HEK293 (cell line): ENCODE results near the gene NAA20.

Experiments used
- FEZF1 ChIP-seq: fragments of 450-650 bp; formaldehyde crosslinking; IDR thresholded peaks from 2 replicates; pipeline ENCODE4 v1.5.1; 2016; ENCODE audit warnings: missing biosample characterization, missing genetic modification characterization
- KLF16 ChIP-seq: fragments of 450-650 bp; formaldehyde crosslinking; IDR thresholded peaks from 2 replicates; pipeline ENCODE4 v1.5.1; 2017; ENCODE audit warnings: missing biosample characterization, missing genetic modification characterization
- KLF9 ChIP-seq: fragments of 450-650 bp; formaldehyde crosslinking; IDR thresholded peaks from 2 replicates; pipeline ENCODE4 v1.5.1; 2016; ENCODE audit warnings: missing biosample characterization, missing genetic modification characterization, low read depth
- MZF1 ChIP-seq: fragments of 450-650 bp; formaldehyde crosslinking; IDR thresholded peaks from 2 replicates; pipeline ENCODE4 v1.5.1; 2017; ENCODE audit warnings: missing biosample characterization, missing genetic modification characterization, borderline replicate concordance
- ZBTB7A ChIP-seq: fragments of 450-650 bp; formaldehyde crosslinking; IDR thresholded peaks from 2 replicates; pipeline ENCODE4 v1.5.1; 2016; ENCODE audit warnings: low read depth, missing biosample characterization, missing genetic modification characterization
- ZFHX2 ChIP-seq: fragments of 450-650 bp; formaldehyde crosslinking; conservative IDR thresholded peaks from 2 replicates; pipeline ENCODE4 v1.5.1; 2016; ENCODE audit warnings: missing biosample characterization, missing genetic modification characterization
- ZFP41 ChIP-seq: fragments of 450-650 bp; formaldehyde crosslinking; IDR thresholded peaks from 2 replicates; pipeline ENCODE4 v1.5.1; 2016; ENCODE audit warnings: missing biosample characterization, missing genetic modification characterization, borderline replicate concordance
- ZNF10 ChIP-seq: fragments of 450-650 bp; formaldehyde crosslinking; IDR thresholded peaks from 2 replicates; pipeline ENCODE4 v1.5.1; 2017; ENCODE audit warnings: missing biosample characterization, missing genetic modification characterization
- ZNF223 ChIP-seq: fragments of 450-650 bp; formaldehyde crosslinking; IDR thresholded peaks from 2 replicates; pipeline ENCODE4 v1.5.1; 2016; ENCODE audit warnings: missing biosample characterization, missing genetic modification characterization
- ZNF248 ChIP-seq: fragments of 450-650 bp; formaldehyde crosslinking; IDR thresholded peaks from 2 replicates; pipeline ENCODE4 v1.5.1; 2017; ENCODE audit warnings: missing biosample characterization, missing genetic modification characterization
- ZNF292 ChIP-seq: fragments of 450-650 bp; formaldehyde crosslinking; IDR thresholded peaks from 2 replicates; pipeline ENCODE4 v1.5.1; 2016; ENCODE audit warnings: low read depth, missing biosample characterization, missing genetic modification characterization, borderline replicate concordance
- ZNF302 ChIP-seq: fragments of 450-650 bp; formaldehyde crosslinking; IDR thresholded peaks from 2 replicates; pipeline ENCODE4 v1.5.1; 2016; ENCODE audit warnings: missing biosample characterization, missing genetic modification characterization, low read depth
- ZNF335 ChIP-seq: fragments of 450-650 bp; formaldehyde crosslinking; conservative IDR thresholded peaks from 2 replicates; pipeline ENCODE4 v1.5.1; 2016; ENCODE audit warnings: missing biosample characterization, missing genetic modification characterization
- ZNF350 ChIP-seq: fragments of 450-650 bp; formaldehyde crosslinking; IDR thresholded peaks from 2 replicates; pipeline ENCODE4 v1.5.0; 2017; ENCODE audit warnings: missing biosample characterization, mild to moderate bottlenecking, missing genetic modification characterization
- ZNF394 ChIP-seq: fragments of 450-650 bp; formaldehyde crosslinking; IDR thresholded peaks from 2 replicates; pipeline ENCODE4 v1.5.1; 2016; ENCODE audit warnings: missing biosample characterization, missing genetic modification characterization, mild to moderate bottlenecking, moderate library complexity, borderline replicate concordance
- ZNF514 ChIP-seq: fragments of 450-650 bp; formaldehyde crosslinking; IDR thresholded peaks from 2 replicates; pipeline ENCODE4 v1.5.1; 2016; ENCODE audit warnings: missing biosample characterization, missing genetic modification characterization
- ZNF521 ChIP-seq: fragments of 450-650 bp; formaldehyde crosslinking; IDR thresholded peaks from 2 replicates; pipeline ENCODE4 v1.5.1; 2017; ENCODE audit warnings: missing biosample characterization, mild to moderate bottlenecking, missing genetic modification characterization
- ZNF549 ChIP-seq: fragments of 450-650 bp; IDR thresholded peaks from 2 replicates; pipeline ENCODE4 v1.5.1; 2018; ENCODE audit warnings: missing biosample characterization, missing genetic modification characterization, mild to moderate bottlenecking, inconsistent platforms, moderate library complexity
- ZNF561 ChIP-seq: fragments of 450-650 bp; IDR thresholded peaks from 2 replicates; pipeline ENCODE4 v1.5.1; 2018; ENCODE audit warnings: missing biosample characterization, missing genetic modification characterization, borderline replicate concordance
- ZNF596 ChIP-seq: fragments of 450-650 bp; IDR thresholded peaks from 2 replicates; pipeline ENCODE4 v1.5.0; 2018; ENCODE audit warnings: missing biosample characterization, mild to moderate bottlenecking, missing genetic modification characterization, moderate library complexity
- ZNF623 ChIP-seq: fragments of 450-650 bp; formaldehyde crosslinking; IDR thresholded peaks from 2 replicates; pipeline ENCODE4 v1.5.1; 2016; ENCODE audit warnings: missing biosample characterization, missing genetic modification characterization
- ZNF701 ChIP-seq: fragments of 450-650 bp; formaldehyde crosslinking; IDR thresholded peaks from 2 replicates; pipeline ENCODE4 v1.5.1; 2016; ENCODE audit warnings: missing biosample characterization, missing genetic modification characterization
- ZNF76 ChIP-seq: fragments of 450-650 bp; formaldehyde crosslinking; IDR thresholded peaks from 2 replicates; pipeline ENCODE4; 2016; ENCODE audit warnings: low read depth, missing biosample characterization, missing genetic modification characterization, borderline replicate concordance
- ZNF837 ChIP-seq: fragments of 450-650 bp; formaldehyde crosslinking; IDR thresholded peaks from 2 replicates; pipeline ENCODE4 v1.5.1; 2016; ENCODE audit warnings: missing biosample characterization, missing genetic modification characterization
- ZNF843 ChIP-seq: fragments of 450-650 bp; formaldehyde crosslinking; IDR thresholded peaks from 2 replicates; pipeline ENCODE4 v1.5.1; 2016; ENCODE audit warnings: missing biosample characterization, missing genetic modification characterization
- ZSCAN16 ChIP-seq: fragments of 450-650 bp; formaldehyde crosslinking; IDR thresholded peaks from 2 replicates; pipeline ENCODE4 v1.5.1; 2016; ENCODE audit warnings: missing biosample characterization, missing genetic modification characterization
- TF ChIP-seq, protein P1 (sequence below): fragments of 450-650 bp; formaldehyde crosslinking; IDR thresholded peaks from 2 replicates; pipeline ENCODE4 v1.5.1; 2016; ENCODE audit warnings: missing biosample characterization, missing genetic modification characterization
- TF ChIP-seq, protein P2 (sequence below): fragments of 450-650 bp; formaldehyde crosslinking; IDR thresholded peaks from 2 replicates; pipeline ENCODE4 v1.5.1; 2016; ENCODE audit warnings: missing biosample characterization, missing genetic modification characterization
- TF ChIP-seq, protein P3 (sequence below): fragments of 450-650 bp; IDR thresholded peaks from 2 replicates; pipeline ENCODE4 v1.5.1; 2018; ENCODE audit warnings: missing biosample characterization, mild to moderate bottlenecking, missing genetic modification characterization
- TF ChIP-seq, protein P4 (sequence below): fragments of 450-650 bp; formaldehyde crosslinking; IDR thresholded peaks from 2 replicates; pipeline ENCODE4 v1.5.1; 2016; ENCODE audit warnings: missing biosample characterization, missing genetic modification characterization
- TF ChIP-seq, protein P5 (sequence below): fragments of 450-650 bp; formaldehyde crosslinking; IDR thresholded peaks from 2 replicates; pipeline ENCODE4 v1.5.1; 2016; ENCODE audit warnings: missing biosample characterization, missing genetic modification characterization

Gene NAA20

DNA sequence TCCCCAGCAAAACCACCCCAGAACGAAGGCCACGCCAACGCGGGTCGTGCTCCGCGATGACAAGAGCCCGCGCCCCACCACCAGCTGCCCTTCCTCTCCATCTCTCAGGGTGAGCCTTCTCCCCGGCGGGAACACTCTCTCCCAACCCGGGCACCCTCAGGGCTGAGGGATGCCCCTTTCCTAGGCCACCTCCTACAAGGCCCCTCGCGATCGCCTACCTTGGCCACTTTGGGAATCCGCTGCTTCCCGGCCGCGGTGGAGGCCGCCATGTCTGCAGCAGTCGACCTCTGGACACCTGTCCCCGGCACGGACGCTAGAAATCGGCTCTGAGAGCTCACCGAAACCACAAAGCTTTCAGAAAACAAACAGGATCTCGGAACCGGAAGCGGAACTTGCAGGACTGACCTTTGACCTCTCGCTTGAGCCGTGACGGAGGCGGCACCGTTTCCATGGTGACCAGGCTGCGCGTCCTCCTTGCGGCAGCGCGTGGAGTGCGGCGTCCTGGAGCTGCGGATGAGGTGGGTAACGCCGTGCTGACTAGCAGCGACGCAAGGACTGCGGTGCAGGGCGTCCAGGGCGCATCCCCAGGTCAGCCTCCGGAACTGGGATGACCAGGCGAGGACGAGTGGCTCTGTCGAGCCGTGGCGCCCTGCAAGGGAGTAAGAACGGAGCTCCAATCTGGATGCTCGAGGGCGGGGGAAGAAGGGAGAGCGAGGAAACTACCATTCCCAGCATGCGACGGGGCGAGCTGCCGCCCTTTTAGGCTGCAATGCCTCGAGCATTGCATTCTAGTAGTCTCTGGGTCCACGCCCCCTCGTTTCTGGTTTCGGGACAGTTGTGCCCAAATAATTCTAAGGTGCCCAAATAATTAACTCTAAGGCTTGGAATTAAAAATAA, 35.2 kb downstream of the NAA20 start, which contains the start of the genes CFAP61 and CRNKL1 (continued):
- TF ChIP-seq, protein P1, sequence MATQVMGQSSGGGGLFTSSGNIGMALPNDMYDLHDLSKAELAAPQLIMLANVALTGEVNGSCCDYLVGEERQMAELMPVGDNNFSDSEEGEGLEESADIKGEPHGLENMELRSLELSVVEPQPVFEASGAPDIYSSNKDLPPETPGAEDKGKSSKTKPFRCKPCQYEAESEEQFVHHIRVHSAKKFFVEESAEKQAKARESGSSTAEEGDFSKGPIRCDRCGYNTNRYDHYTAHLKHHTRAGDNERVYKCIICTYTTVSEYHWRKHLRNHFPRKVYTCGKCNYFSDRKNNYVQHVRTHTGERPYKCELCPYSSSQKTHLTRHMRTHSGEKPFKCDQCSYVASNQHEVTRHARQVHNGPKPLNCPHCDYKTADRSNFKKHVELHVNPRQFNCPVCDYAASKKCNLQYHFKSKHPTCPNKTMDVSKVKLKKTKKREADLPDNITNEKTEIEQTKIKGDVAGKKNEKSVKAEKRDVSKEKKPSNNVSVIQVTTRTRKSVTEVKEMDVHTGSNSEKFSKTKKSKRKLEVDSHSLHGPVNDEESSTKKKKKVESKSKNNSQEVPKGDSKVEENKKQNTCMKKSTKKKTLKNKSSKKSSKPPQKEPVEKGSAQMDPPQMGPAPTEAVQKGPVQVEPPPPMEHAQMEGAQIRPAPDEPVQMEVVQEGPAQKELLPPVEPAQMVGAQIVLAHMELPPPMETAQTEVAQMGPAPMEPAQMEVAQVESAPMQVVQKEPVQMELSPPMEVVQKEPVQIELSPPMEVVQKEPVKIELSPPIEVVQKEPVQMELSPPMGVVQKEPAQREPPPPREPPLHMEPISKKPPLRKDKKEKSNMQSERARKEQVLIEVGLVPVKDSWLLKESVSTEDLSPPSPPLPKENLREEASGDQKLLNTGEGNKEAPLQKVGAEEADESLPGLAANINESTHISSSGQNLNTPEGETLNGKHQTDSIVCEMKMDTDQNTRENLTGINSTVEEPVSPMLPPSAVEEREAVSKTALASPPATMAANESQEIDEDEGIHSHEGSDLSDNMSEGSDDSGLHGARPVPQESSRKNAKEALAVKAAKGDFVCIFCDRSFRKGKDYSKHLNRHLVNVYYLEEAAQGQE (tag by site-specific recombination) = peak; percentile 6; the same call in 1 of the 2 replicates
- TF ChIP-seq KLF16 (tag by site-specific recombination) (no peak), ZBTB7A (tag by site-specific recombination) (no peak), ZNF292 (tag by site-specific recombination) (no peak), ZNF843 (tag by site-specific recombination) (no peak), ZSCAN16 (tag by site-specific recombination) (no peak), ZNF10 (tag by site-specific recombination) (no peak), ZNF302 (tag by site-specific recombination) (no peak), ZNF350 (tag by site-specific recombination) (no peak), ZNF514 (tag by site-specific recombination) (no peak), ZNF837 (tag by site-specific recombination) (no peak), ZNF596 (tag by site-specific recombination) (no peak), ZFHX2 (tag by site-specific recombination) (peak; percentile 57), KLF9 (tag by site-specific recombination) (peak; percentile 88), ZNF561 (no peak), ZNF76 (tag by site-specific recombination) (peak; percentile 94), FEZF1 (tag by site-specific recombination) (no peak), ZNF394 (no peak; the same call in 1 of the 2 replicates), ZNF335 (tag by site-specific recombination) (peak; percentile 99), ZFP41 (tag by site-specific recombination) (no peak), ZNF623 (tag by site-specific recombination) (no peak), ZNF701 (tag by site-specific recombination) (no peak), ZNF549 (tag by site-specific recombination) (no peak), ZNF248 (tag by site-specific recombination) (no peak), ZNF521 (tag by site-specific recombination) (no peak), MZF1 (tag by site-specific recombination) (no peak), ZNF223 (tag by site-specific recombination) (no peak)
- TF ChIP-seq, protein P2, sequence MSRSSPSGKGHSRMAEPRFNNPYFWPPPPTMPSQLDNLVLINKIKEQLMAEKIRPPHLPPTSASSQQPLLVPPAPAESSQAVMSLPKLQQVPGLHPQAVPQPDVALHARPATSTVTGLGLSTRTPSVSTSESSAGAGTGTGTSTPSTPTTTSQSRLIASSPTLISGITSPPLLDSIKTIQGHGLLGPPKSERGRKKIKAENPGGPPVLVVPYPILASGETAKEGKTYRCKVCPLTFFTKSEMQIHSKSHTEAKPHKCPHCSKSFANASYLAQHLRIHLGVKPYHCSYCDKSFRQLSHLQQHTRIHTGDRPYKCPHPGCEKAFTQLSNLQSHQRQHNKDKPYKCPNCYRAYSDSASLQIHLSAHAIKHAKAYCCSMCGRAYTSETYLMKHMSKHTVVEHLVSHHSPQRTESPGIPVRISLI = no peak
- TF ChIP-seq, protein P3, sequence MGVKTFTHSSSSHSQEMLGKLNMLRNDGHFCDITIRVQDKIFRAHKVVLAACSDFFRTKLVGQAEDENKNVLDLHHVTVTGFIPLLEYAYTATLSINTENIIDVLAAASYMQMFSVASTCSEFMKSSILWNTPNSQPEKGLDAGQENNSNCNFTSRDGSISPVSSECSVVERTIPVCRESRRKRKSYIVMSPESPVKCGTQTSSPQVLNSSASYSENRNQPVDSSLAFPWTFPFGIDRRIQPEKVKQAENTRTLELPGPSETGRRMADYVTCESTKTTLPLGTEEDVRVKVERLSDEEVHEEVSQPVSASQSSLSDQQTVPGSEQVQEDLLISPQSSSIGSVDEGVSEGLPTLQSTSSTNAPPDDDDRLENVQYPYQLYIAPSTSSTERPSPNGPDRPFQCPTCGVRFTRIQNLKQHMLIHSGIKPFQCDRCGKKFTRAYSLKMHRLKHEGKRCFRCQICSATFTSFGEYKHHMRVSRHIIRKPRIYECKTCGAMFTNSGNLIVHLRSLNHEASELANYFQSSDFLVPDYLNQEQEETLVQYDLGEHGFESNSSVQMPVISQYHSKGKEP (tag by site-specific recombination) = peak; percentile 92
- TF ChIP-seq, protein P4, sequence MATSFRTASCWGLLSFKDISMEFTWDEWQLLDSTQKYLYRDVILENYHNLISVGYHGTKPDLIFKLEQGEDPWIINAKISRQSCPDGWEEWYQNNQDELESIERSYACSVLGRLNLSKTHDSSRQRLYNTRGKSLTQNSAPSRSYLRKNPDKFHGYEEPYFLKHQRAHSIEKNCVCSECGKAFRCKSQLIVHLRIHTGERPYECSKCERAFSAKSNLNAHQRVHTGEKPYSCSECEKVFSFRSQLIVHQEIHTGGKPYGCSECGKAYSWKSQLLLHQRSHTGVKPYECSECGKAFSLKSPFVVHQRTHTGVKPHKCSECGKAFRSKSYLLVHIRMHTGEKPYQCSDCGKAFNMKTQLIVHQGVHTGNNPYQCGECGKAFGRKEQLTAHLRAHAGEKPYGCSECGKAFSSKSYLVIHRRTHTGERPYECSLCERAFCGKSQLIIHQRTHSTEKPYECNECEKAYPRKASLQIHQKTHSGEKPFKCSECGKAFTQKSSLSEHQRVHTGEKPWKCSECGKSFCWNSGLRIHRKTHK (tag by site-specific recombination) = no peak
- TF ChIP-seq, protein P5, sequence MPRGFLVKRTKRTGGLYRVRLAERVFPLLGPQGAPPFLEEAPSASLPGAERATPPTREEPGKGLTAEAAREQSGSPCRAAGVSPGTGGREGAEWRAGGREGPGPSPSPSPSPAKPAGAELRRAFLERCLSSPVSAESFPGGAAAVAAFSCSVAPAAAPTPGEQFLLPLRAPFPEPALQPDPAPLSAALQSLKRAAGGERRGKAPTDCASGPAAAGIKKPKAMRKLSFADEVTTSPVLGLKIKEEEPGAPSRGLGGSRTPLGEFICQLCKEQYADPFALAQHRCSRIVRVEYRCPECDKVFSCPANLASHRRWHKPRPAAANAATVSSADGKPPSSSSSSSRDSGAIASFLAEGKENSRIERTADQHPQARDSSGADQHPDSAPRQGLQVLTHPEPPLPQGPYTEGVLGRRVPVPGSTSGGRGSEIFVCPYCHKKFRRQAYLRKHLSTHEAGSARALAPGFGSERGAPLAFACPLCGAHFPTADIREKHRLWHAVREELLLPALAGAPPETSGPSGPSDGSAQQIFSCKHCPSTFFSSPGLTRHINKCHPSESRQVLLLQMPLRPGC (tag by site-specific recombination) = peak; percentile 55; the same call in 1 of the 2 replicates
